H7 (cell line): ENCODE results near the gene SH3RF3. TPM values are rescaled to one million over a fixed set of nuclear protein-coding genes. Genes with fewer than 3 reads are reported as not detected.

ENCODE experiments used
- DNase-seq: peaks from one replicate; pipeline ENCODE4 v3.0.0; 2012
- H3K27me3 ChIP-seq: 2 replicates; pipeline ENCODE4 v1.6.0; 2011; ENCODE audit warnings: mild to moderate bottlenecking, low read length; ENCODE audit not compliant: control insufficient read depth, insufficient read depth
- H3K36me3 ChIP-seq: replicated peaks from 2 replicates; pipeline ENCODE4 v1.5.1; 2011; ENCODE audit warnings: low read length; ENCODE audit not compliant: control insufficient read depth, insufficient read depth
- H3K4me3 ChIP-seq: 2 replicates; pipeline ENCODE4 v1.5.1; 2011; ENCODE audit warnings: low read depth, mild to moderate bottlenecking, control low read depth, low read length, moderate library complexity; ENCODE audit not compliant: insufficient read depth
- total RNA-seq: library from RNA; depleted of rRNA; stranded (reverse); fragments of >200 nt; shearing (Covaris generic); gene quantifications from 2 replicates; pipeline ENCODE4 v1.2.3, GENCODE V29; 2014

SH3RF3 gene
- total RNA-seq, 1 experiment from 2014 or later: 0.80 TPM

DNA sequence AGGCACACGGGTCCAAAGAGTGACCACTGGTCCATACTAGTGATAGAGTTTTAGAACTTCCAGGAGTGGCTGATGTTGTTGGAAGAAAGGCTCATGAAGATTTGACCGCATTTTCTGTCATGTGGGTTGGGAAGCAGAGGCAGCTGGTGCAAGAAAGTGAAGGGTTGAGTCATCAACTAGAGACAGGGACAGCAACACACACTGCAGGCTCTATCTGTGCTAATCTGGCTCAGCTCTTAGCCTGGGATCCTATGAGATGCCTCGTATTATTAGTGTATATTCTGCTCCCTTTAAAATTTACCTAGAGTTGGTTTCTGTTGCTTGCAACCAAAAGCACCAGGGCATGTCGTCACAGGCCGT is 2.5 kb upstream of the SH3RF3 start:
- Histone ChIP-seq H3K4me3 (no peak overlapping the region), H3K36me3 (no peaks in the 10 kb centered on the region), H3K27me3 (peaks cover 31% of the 10 kb centered on the region)
- DNase-seq: no peak

DNA sequence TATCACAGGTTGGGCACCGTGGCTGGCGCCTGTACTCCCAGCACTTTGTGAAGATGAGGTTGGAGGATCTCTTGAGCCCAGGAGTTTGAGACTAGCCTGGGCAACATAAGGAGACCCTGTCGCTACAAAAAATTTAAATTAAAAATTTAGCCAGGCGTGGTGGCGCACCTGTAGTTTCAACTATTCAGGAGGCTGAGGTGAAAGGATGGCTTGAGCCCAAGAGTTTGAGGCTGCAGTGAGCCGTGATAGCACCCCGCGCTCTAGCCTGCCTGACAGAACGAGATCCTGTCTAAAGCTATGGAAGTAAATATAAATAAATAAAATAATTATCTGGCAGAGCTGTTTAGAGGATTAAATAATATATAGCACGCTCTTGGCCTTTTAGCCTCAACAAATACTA is 1.4 kb upstream of the SH3RF3 start:
- peaks cover 35% of the 10 kb centered on the region for H3K27me3 ChIP-seq

DNA sequence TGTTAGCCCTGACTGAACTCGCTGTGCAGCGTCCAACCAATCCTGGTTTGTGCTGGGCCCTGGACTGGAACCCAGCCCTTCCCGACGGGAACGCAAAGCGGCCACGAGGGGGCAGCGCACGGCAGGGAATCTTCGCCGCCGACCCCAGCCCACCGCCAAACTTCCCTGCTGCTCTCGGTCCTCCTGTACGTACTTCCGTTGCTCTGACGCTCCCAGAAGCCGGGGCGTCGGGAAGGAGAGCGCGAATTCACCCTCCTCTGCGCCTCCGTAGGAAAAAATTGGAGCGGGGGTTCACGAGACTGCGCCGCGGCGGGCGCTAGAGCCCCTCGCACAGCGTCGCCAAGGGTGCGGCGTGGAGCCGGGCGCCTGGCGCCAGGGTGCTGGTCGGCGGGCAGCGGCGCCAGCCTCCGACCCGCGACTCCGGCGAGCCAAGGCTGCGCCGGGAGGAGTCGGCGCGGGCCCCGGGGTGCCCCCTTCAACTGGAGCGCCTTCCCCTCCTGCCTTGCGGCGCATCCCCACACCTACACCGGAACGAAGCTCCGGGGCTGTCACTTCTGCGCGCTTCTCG is 873 bp upstream of the SH3RF3 start:
- peak; percentile 97 for DNase-seq
- H3K4me3 ChIP-seq: peak overlapping the region; percentile 54
- peaks cover 33% of the 10 kb centered on the region for H3K27me3 ChIP-seq
- no peaks in the 10 kb centered on the region for H3K36me3 ChIP-seq

More for the DNA sequence above, 1.4 kb upstream of the SH3RF3 start:
- no peak overlapping the region for H3K4me3 ChIP-seq
- H3K36me3 ChIP-seq: no peaks in the 10 kb centered on the region
- no peak for DNase-seq

DNA sequence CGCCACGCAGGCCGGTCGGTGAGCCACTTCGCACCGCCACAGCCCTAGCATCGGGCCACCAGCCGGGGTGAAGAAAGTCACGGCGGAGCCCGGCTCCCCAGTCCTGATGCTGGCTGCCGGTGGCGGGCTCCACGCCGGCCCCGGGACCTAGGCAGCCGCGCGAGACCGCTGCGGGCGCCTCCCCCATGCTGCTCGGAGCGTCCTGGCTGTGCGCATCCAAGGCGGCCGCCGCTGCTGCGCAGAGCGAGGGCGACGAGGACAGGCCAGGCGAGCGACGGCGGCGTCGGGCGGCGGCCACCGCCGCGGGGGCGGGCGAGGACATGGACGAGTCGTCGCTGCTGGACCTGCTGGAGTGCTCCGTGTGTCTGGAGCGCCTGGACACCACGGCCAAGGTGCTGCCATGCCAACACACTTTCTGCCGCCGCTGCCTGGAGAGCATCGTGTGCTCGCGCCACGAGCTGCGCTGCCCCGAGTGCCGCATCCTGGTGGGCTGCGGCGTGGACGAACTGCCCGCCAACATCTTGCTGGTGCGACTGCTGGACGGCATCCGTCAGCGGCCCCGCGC is 433 bp downstream of the SH3RF3 start:
- no peaks in the 10 kb centered on the region for H3K36me3 ChIP-seq
- peak overlapping the region; percentile 54 for H3K4me3 ChIP-seq
- DNase-seq: peak; percentile 76
- peaks cover 33% of the 10 kb centered on the region for H3K27me3 ChIP-seq

DNA sequence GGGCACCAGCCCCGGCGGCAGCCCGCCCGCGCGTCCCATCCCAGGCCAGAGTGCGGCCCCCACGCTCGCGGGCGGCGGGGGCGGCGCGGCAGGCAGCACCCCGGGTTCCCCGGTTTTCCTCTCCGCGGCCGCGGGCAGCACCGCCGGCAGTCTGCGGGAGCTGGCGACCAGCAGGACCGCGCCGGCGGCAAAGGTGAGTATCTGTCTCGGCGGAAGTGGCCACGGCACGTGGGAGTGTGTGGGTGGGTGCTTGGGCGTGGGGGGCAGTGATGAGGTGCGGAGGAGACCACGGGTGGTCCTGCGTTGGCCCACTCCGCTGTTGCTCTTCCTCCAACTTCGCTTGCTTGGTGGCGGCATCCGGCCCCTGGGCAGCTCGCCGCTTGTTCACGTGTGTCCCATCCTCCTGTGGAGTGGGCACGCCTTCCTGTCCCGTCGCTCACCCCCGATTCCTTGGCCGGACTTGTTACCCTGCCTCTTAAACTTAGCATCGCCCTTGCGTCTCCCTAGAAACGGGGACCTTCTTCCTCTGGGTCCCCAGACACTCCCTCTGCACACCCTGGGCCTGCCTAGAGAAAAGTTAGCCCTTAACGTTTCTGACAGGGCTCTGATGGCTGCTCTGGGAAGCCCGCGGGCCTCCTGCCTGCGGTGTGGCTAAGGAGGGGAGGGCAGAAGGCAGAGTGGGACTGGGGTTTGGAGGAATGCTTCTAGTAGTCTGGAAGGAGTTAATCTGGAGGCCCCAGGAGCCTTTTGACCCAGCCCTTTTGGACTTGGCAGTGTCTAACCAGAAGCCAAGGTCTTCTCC is 1.1 kb downstream of the SH3RF3 start:
- Histone ChIP-seq H3K27me3 (peaks cover 33% of the 10 kb centered on the region), H3K36me3 (no peaks in the 10 kb centered on the region), H3K4me3 (peak overlapping the region; percentile 15; the same call in 1 of the 2 replicates)
- peak; percentile 69 for DNase-seq

DNA sequence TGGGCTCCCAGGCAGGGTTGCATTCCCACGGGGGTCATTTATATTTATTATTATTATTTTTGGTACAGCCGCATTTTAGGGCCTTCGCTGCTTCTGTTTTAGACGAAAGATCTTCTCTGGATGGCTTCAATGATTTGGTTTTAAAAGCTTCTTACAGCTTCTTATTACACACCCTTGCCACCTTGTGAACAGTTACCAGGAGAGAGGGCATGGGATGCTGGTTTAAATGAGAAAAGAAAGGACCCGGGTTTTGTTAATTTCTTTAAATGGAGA is 1.7 kb downstream of the SH3RF3 start:
- no peaks in the 10 kb centered on the region for H3K36me3 ChIP-seq
- H3K27me3 ChIP-seq: peaks cover 33% of the 10 kb centered on the region
- H3K4me3 ChIP-seq: no peak overlapping the region
- no peak for DNase-seq

DNA sequence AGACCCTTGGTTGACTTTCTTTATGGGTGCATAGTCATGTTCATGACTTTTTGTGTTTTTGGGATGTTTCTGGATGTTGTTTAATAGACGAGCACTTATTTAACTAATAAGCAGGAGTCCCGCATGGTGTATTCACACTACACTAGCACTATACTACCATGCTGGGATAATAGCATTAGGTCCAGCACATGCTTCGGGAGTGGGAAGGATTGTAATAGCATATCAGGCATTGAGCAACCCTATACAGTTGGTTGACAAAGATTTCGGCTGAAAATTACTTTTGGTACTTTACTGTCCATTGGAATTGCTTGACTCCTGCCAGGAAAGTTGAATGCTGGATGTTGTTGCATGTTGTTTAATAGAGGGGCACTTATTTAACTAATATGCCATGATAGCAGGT is 2.8 kb downstream of the SH3RF3 start:
- DNase-seq: no peak
- H3K36me3 ChIP-seq: no peaks in the 10 kb centered on the region
- peaks cover 33% of the 10 kb centered on the region for H3K27me3 ChIP-seq
- H3K4me3 ChIP-seq: no peak overlapping the region

DNA sequence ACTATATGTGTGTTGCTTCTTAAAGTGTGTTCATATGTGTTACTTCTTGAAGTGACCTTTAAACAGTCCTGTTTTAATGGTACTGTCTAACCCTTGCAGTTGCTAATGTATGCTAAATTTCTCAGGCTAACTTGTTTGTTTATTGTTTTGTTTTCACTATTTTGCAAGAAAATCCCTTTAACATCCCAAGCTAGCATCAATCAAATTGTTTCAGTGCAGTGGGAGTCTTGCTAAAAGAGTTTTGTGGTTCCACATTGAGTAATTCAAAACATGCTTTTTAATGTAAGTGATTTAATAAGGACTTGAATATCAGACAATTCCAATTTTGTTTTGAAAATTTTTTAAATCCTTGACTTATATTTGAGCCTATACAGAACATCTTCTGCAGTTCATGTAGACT is 3.6 kb downstream of the SH3RF3 start:
- H3K36me3 ChIP-seq: no peaks in the 10 kb centered on the region
- no peak for DNase-seq
- H3K4me3 ChIP-seq: no peak overlapping the region
- peaks cover 33% of the 10 kb centered on the region for H3K27me3 ChIP-seq

DNA sequence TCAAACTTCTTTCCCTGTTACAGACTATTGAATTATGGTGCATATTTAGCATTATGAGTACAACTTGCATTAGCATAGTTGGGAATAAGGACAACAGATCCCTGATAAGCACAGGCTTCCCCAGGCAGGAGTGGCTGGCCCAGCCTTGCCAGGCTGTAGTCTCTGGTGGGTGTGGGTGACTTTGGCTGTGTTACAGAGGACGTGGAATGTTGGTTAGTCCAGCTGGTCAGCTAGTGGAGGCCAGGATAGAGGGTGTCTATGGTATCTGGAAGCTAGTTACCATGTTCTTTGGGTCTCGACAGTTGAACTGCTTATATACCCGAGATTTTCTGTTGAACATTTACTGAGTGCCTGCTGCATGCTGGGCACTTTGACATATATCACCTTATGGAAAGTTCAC is 4.7 kb downstream of the SH3RF3 start:
- Histone ChIP-seq H3K4me3 (no peak overlapping the region), H3K36me3 (no peaks in the 10 kb centered on the region), H3K27me3 (peaks cover 26% of the 10 kb centered on the region)
- no peak for DNase-seq

DNA sequence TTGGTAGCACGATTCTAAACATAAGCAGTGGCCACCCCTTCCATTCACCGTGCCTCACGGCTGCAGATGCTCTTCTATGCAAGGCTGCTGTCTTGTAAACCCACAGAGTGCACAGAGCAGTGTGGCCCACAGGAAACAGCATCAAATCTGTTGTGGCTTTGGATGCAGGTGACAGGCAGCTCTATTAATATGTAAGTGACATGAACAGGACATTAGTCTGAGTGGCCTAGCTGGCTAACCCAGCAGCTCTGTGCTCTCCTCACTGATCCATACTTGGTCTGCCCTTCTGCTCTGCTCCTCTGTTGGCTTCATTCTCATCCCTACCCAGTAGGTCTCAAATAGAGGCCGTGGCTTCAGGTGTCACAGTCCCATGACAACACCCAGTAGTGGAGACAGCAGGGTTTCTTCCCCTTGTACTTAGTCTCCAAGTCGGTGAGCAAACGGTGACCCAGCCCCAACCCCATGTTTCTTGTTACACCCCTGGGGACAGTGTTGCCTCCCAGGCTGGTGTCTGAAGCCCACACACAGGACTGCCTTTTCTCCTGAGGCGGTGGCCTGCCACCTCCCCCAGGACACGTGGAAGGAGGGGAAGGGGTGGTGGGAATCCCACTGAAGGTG is 5.8 kb downstream of the SH3RF3 start:
- no peak for DNase-seq
- Histone ChIP-seq H3K27me3 (peaks cover 15% of the 10 kb centered on the region), H3K36me3 (no peaks in the 10 kb centered on the region), H3K4me3 (no peak overlapping the region)

DNA sequence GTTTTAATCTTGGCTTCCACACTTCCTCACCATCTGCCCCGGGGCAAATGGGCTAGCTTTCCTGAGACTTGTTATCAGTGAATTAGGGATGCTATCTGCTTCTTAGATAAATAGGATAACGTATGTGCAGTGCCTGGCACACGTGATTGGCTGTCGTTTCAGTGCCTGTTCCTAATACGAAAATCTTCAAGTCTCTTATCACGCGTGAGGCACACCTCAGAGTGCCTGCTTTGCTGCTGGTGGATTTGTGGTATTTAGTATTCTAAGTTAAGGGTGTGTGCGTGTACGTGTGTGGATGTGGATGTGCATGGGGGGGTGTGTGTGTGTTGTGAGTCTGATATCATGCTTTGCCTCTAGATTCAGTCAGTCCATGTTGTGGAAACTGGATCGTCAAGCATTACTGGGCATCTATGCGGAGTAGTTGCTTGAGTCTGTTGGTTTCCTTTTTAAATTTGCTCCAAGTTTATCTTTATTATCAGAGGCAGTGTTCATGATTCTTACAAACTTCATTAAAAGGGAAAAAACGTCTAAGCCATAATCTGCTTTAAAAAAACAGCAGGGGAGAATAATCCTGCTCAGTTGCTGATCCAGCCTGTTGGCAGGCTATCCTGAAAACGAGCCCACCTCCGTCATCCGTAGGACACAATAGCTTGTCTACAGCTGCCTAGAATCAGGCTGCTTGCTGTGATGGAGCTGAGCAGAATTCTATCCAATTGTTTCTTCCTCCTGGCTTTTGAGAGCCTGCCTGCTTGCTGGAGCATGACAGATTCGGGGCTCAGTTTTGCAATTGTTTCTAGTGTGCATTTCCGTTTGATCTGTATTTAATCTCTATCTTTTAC is 6.6 kb downstream of the SH3RF3 start:
- H3K4me3 ChIP-seq: no peak overlapping the region
- H3K27me3 ChIP-seq: peaks cover 8% of the 10 kb centered on the region; the same call in 1 of the 2 replicates
- no peaks in the 10 kb centered on the region for H3K36me3 ChIP-seq
- DNase-seq: peak; percentile 49

DNA sequence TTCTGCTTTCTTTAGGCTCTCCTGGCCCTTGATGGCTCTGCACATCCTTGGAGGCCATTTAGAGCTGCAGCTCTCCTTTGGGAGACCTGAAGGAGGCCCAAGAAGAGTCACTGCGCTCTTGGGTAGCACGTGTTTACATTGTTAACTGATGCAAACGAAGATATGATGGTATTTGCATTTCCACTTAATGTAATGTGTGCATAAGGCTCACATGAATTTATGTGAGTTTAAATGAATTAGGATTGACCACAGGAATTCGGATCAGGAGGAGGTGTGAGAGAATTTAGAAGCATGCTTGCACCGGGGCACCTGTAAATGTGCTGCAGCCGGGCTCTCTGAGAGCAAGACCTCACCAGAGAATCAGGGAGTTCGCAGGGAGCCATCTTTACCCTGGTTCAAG is 7.5 kb downstream of the SH3RF3 start:
- peaks cover 3% of the 10 kb centered on the region; the same call in 1 of the 2 replicates for H3K27me3 ChIP-seq
- H3K36me3 ChIP-seq: no peaks in the 10 kb centered on the region
- DNase-seq: no peak
- no peak overlapping the region for H3K4me3 ChIP-seq

DNA sequence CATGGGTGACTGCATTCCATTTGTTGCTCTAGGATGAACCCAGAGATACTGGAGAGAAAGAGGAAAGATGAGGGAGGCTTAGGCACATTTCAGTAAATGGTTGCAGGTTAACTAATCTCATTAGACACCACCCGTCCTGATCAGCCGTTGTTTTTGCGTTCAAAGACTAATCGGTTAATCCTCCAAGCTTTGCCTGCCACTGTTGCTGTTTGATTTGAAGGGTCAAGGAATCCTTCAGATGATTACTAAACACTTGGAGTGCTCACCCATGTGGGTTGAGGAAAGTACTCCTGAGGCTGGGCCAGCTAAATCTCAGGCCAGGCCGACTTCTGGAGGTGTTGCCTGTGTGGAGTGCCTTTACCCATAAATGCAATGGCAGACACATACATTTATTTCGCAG is 8.6 kb downstream of the SH3RF3 start:
- DNase-seq: no peak
- Histone ChIP-seq H3K4me3 (no peak overlapping the region), H3K36me3 (no peaks in the 10 kb centered on the region), H3K27me3 (no peaks in the 10 kb centered on the region)

DNA sequence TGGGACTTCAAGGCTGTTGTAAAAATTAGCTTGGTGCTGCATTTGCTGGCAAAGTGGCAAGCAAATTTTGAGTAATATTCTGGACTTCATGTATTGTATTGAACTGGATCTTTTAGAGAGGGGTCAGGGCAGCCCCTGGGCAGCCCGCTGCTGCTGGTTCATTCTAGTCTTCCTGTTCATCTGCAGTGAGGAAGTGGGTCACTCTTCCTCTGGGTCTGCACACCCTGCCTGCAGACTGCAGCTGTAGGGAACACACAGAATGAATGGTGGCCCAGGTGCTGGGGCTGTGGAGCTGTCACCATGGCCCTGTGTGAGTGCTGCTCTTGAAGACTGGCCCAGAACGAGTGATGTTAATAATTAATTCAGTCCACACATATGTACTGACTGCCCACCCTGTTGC is 9.4 kb downstream of the SH3RF3 start:
- Histone ChIP-seq H3K27me3 (no peaks in the 10 kb centered on the region), H3K36me3 (no peaks in the 10 kb centered on the region), H3K4me3 (no peak overlapping the region)
- DNase-seq: no peak
